Islet precursor cell (in vitro differentiated cells): Measurements from ENCODE around the gene PHACTR2.
"Not testable (repeated sequence)": the region's sequence is repeated elsewhere in the genome, so short reads cannot be mapped to it uniquely, and the experiment has no call there.

Source experiments
- DNase-seq: peaks from one replicate; pipeline ENCODE4 v3.0.0-alpha.2; 2018

Gene PHACTR2

DNA sequence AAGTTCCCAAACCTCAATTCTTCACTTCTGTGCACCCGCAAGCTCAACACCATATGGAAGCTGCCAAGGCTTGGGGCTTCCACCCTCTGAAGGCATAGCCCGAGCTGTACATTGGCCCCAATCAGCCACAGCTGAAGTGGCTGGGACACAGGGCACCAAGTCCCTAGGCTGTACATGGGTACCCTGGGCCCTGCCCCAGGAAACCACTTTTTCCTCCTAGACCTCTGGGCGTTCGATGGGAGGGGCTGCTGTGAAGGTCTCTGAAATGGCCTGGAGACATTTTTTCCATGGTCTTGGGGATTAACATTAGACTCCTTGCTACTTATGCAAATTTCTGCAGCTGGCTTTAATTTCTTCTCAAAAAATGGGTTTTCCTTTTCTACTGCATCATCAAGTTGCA, 195.8 kb downstream of the PHACTR2 start:
- not testable (repeated sequence) for DNase-seq

GRCh38 chr6:143874503-143874902, 196.7 kb downstream of the PHACTR2 start:
- not testable (repeated sequence) for DNase-seq

GRCh38 chr6:143877584-143878271, 200.0 kb downstream of the PHACTR2 start:
- DNase-seq: no peak

- DNase-seq: no peak
Measured at GRCh38 chr6:143878272-143878760, 200.6 kb downstream of the PHACTR2 start.

DNA sequence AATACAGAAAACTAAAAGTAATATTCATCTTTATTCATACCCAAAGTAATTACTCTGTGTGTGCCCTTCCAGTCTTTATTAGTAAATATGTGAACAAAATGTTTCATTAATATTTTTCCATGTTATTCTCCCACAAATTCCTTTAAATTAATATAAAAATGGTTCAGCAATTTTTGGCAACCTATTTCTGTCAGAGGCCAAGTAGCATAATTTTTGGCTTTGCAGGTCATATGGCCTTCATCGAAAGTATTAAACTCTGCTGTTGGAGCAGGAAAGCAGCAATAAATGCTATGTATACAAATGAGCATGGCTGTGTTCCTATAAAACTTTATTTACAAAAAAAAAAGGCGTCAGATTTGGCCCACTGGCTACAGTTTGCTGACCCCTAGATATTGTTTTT, 202.6 kb downstream of the PHACTR2 start:
- DNase-seq: no peak
